HEK293 (cell line): ENCODE data around the gene MYL10.

ENCODE experiments used
- CTCF ChIA-PET: fragments of 350-600 bp; formaldehyde crosslinking; extraction: SDS; loops from one replicate; lab custom pipeline; 2021; ENCODE audit warnings: antibody characterized with exemption; lab: Yijun Ruan, JAX
- POLR2A ChIA-PET: fragments of 300-600 bp; formaldehyde crosslinking; extraction: SDS; loops from one replicate; lab custom pipeline; 2020; ENCODE audit warnings: antibody characterized with exemption, inconsistent platforms; lab: Yijun Ruan, JAX
- H3K27ac ChIP-seq: fragments of 200-500 bp; sonication (Bioruptor generic); 2 replicates; pipeline ENCODE4 v1.5.1; 2014; ENCODE audit warnings: low read depth, low read length, control low read depth, inconsistent platforms; ENCODE audit errors: extremely low read depth
- H3K36me3 ChIP-seq, 2 experiments: fragments of 200-500 bp in 1 of 2; sonication (Bioruptor generic) in 1 of 2; 1 replicate in 1 of 2; 2 replicates in 1 of 2; pipeline ENCODE4 v1.5.1; 2014 to 2017; ENCODE audit warnings: inconsistent platforms in 2 of 2, low read length in 2 of 2; ENCODE audit not compliant: control insufficient read depth in 2 of 2, insufficient read depth in 1 of 2
- H3K4me1 ChIP-seq: fragments of 200-500 bp; sonication (Bioruptor generic); 2 replicates; pipeline ENCODE4 v1.5.1; 2014; ENCODE audit warnings: mild to moderate bottlenecking, low read length, inconsistent platforms; ENCODE audit not compliant: control insufficient read depth, insufficient read depth
- H3K4me3 ChIP-seq: 2 replicates; pipeline ENCODE4 v1.5.1; 2011; ENCODE audit warnings: low read depth, mild to moderate bottlenecking, control low read depth, low read length, moderate library complexity
- H3K9me3 ChIP-seq: fragments of 200-500 bp; sonication (Bioruptor generic); 2 replicates; pipeline ENCODE4 v1.5.1; 2014; ENCODE audit warnings: low read depth, low read length, inconsistent platforms; ENCODE audit not compliant: control insufficient read depth, insufficient read depth
- BCL11A ChIP-seq: fragments of 450-650 bp; formaldehyde crosslinking; IDR thresholded peaks from 2 replicates; pipeline ENCODE4 v1.5.1; 2016; ENCODE audit warnings: low read depth, missing biosample characterization, missing genetic modification characterization
- GLIS1 ChIP-seq: fragments of 450-650 bp; formaldehyde crosslinking; IDR thresholded peaks from 2 replicates; pipeline ENCODE4 v1.5.1; 2016; ENCODE audit warnings: missing biosample characterization, missing genetic modification characterization
- HIC1 ChIP-seq: fragments of 450-650 bp; formaldehyde crosslinking; IDR thresholded peaks from 2 replicates; pipeline ENCODE4 v1.5.1; 2016; ENCODE audit warnings: missing biosample characterization, missing genetic modification characterization
- KLF8 ChIP-seq: fragments of 450-650 bp; formaldehyde crosslinking; IDR thresholded peaks from 2 replicates; pipeline ENCODE4 v1.5.1; 2016; ENCODE audit warnings: missing biosample characterization, missing genetic modification characterization
- MYNN ChIP-seq: fragments of 450-650 bp; formaldehyde crosslinking; IDR thresholded peaks from 2 replicates; pipeline ENCODE4 v1.5.1; 2016; ENCODE audit warnings: missing biosample characterization, missing genetic modification characterization, borderline replicate concordance
- PRDM6 ChIP-seq: fragments of 450-650 bp; formaldehyde crosslinking; IDR thresholded peaks from 2 replicates; pipeline ENCODE4 v1.5.1; 2017; ENCODE audit warnings: missing biosample characterization, missing genetic modification characterization
- REST ChIP-seq: fragments of 450-650 bp; formaldehyde crosslinking; IDR thresholded peaks from 2 replicates; pipeline ENCODE4 v1.5.1; 2016; ENCODE audit warnings: missing biosample characterization, missing genetic modification characterization
- SCRT1 ChIP-seq: fragments of 450-650 bp; formaldehyde crosslinking; IDR thresholded peaks from 2 replicates; pipeline ENCODE4 v1.5.1; 2016; ENCODE audit warnings: missing biosample characterization, missing genetic modification characterization, borderline replicate concordance
- SP3 ChIP-seq: fragments of 450-650 bp; formaldehyde crosslinking; IDR thresholded peaks from 2 replicates; pipeline ENCODE4 v1.5.1; 2016; ENCODE audit warnings: missing biosample characterization, missing genetic modification characterization
- ZBTB17 ChIP-seq: fragments of 450-650 bp; formaldehyde crosslinking; IDR thresholded peaks from 2 replicates; pipeline ENCODE4 v1.5.1; 2016; ENCODE audit warnings: missing biosample characterization, missing genetic modification characterization
- ZBTB6 ChIP-seq: fragments of 450-650 bp; formaldehyde crosslinking; IDR thresholded peaks from 2 replicates; pipeline ENCODE4 v1.5.1; 2017; ENCODE audit warnings: missing biosample characterization, missing genetic modification characterization
- ZFHX2 ChIP-seq: fragments of 450-650 bp; formaldehyde crosslinking; conservative IDR thresholded peaks from 2 replicates; pipeline ENCODE4 v1.5.1; 2016; ENCODE audit warnings: missing biosample characterization, missing genetic modification characterization
- ZNF23 ChIP-seq: fragments of 450-650 bp; formaldehyde crosslinking; IDR thresholded peaks from 2 replicates; pipeline ENCODE4 v1.5.1; 2016; ENCODE audit warnings: missing biosample characterization, missing genetic modification characterization, borderline replicate concordance
- ZNF274 ChIP-seq, 2 experiments: fragments of 200-500 bp in 1 of 2; fragments of 450-650 bp in 1 of 2; sonication (Bioruptor generic) in 1 of 2; formaldehyde crosslinking in 1 of 2; IDR thresholded peaks; 2 replicates each; pipeline versions ENCODE4 v1.5.1 to v1.6.1; 2014 to 2016; ENCODE audit warnings: borderline replicate concordance in 1 of 2, inconsistent platforms in 1 of 2, low read length in 1 of 2, missing biosample characterization in 1 of 2, missing genetic modification characterization in 1 of 2
- ZNF292 ChIP-seq: fragments of 450-650 bp; formaldehyde crosslinking; IDR thresholded peaks from 2 replicates; pipeline ENCODE4 v1.5.1; 2016; ENCODE audit warnings: low read depth, missing biosample characterization, missing genetic modification characterization, borderline replicate concordance
- ZNF404 ChIP-seq: fragments of 450-650 bp; formaldehyde crosslinking; IDR thresholded peaks from 2 replicates; pipeline ENCODE4 v1.5.1; 2017; ENCODE audit warnings: missing biosample characterization, missing genetic modification characterization
- ZNF654 ChIP-seq: fragments of 450-650 bp; formaldehyde crosslinking; IDR thresholded peaks from 2 replicates; pipeline ENCODE4 v1.5.1; 2016; ENCODE audit warnings: low read depth, missing biosample characterization, missing genetic modification characterization
- ZNF707 ChIP-seq: fragments of 450-650 bp; formaldehyde crosslinking; IDR thresholded peaks from 2 replicates; pipeline ENCODE4 v1.5.1; 2016; ENCODE audit warnings: missing biosample characterization, missing genetic modification characterization
- ZNF843 ChIP-seq: fragments of 450-650 bp; formaldehyde crosslinking; IDR thresholded peaks from 2 replicates; pipeline ENCODE4 v1.5.1; 2016; ENCODE audit warnings: missing biosample characterization, missing genetic modification characterization
- ZSCAN16 ChIP-seq: fragments of 450-650 bp; formaldehyde crosslinking; IDR thresholded peaks from 2 replicates; pipeline ENCODE4 v1.5.1; 2016; ENCODE audit warnings: missing biosample characterization, missing genetic modification characterization

Gene MYL10

GRCh38 chr7:101586078-101586905 is 42.8 kb downstream of the MYL10 start (continued):
- TF ChIP-seq ZBTB6 (tag by site-specific recombination) (no peak), ZFHX2 (tag by site-specific recombination) (peak; percentile 30; the same call in 1 of the 2 replicates), SCRT1 (no peak), KLF8 (tag by site-specific recombination) (no peak), HIC1 (peak; percentile 53; the same call in 1 of the 2 replicates), ZBTB17 (tag by site-specific recombination) (peak; percentile 71), ZNF707 (tag by site-specific recombination) (no peak), ZNF274 (IDR thresholded peaks at IDR 0.05; ENCODE audit: low read length) (no peak), ZNF274 (tag by site-specific recombination; IDR thresholded peaks at IDR 0.05; ENCODE audit: borderline replicate concordance) (no peak), ZNF843 (tag by site-specific recombination) (peak; percentile 76), ZNF23 (tag by site-specific recombination) (no peak), ZNF654 (tag by site-specific recombination) (no peak), GLIS1 (peak; percentile 96), ZSCAN16 (no peak), ZNF292 (tag by site-specific recombination) (no peak), BCL11A (tag by site-specific recombination) (no peak), SP3 (tag by site-specific recombination) (no peak)

- POLR2A ChIA-PET = no interaction called here
Observed at GRCh38 chr7:101582971-101583370, 46.1 kb downstream of the MYL10 start.

More at GRCh38 chr7:101582971-101583370, 46.1 kb downstream of the MYL10 start:
- Histone ChIP-seq H3K9me3 (no peaks in the 10 kb centered on the region), H3K4me3 (no peak overlapping the region), H3K36me3 (no peaks in the 10 kb centered on the region), H3K4me1 (no peaks in the 10 kb centered on the region), H3K27ac (no peak overlapping the region)
- TF ChIP-seq PRDM6 (no peak), REST (tag by site-specific recombination) (no peak), MYNN (tag by site-specific recombination) (no peak), ZNF404 (tag by site-specific recombination) (no peak)
- CTCF ChIA-PET = interaction anchor here (0.6 kb wide), 1 partner anchor 694 kb away, joined by 3 read pairs; no protein-coding TSS in a partner anchor
